ENCODE data around the gene CENATAC. TPM values are rescaled to one million over a fixed set of nuclear protein-coding genes. Genes with fewer than 3 reads are reported as not detected.

CENATAC gene
- total and polyA plus RNA-seq, 9 of the 15 experiments (the other 6 are each of a cell fraction or from before 2014, with no cell fraction given): 2.4 to 25.5 (median 13.7) TPM

DNA sequence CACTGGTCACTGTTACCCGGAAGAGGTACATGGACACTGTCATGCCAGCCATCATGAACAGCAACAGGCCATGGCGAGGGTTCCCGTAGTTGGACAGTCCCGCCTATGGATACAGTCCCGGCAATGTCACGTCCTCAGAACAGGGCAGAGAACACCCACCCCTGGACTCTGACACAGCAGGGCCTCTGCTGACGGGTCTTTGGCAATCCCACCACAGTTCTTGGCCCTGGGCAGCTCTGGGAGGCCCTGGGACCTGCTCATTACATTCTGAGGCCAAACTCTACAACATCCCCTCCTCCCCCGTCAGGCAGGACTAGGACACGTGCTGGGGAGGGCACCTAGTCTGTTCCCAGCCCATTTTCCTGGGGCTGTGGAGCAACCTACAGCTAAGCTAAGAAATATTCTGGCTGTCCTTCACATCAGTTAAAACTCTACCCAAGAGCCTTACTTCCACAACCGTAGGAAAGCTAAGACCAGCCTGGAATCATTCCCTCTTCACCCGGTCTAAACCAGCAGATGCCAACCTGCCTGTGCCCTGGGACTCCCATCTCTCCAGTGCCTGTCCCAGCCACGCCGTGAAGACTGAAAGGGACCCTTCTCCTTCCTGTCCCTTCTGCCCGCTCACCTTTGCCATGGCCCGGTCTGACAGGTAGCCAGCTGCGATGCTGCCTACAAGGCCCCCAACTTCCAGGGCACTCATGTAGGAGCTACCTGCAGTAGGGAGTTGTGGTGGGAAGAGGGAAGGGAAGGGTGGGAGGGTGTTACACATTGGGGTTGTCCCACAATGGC is 28.2 kb downstream of the CENATAC start:
- Histone ChIP-seq H3K9me3 (replicated peaks; ENCODE audit: control insufficient read depth, insufficient read depth, low read depth, low read length) (no peaks in the 10 kb centered on the region), H3K9ac (ENCODE audit: insufficient read depth in 1 of 2, low read depth in 2 of 2, low read length in 2 of 2) (peak overlapping the region in 1 of 2 experiments; percentile 75; a peak in 1 of 4 replicates), H3K4me3 (no peak overlapping the region), H3K79me2 (ENCODE audit: control insufficient read depth, insufficient read depth, low read length) (peaks cover 58% of the 10 kb centered on the region), H3K27ac (ENCODE audit: extremely low read depth, low read depth, low read length) (no peak overlapping the region), H2AFZ (ENCODE audit: low read depth, low read length) (no peak overlapping the region), H4K20me1 (replicated peaks; ENCODE audit: control insufficient read depth, insufficient read depth, low read length) (peaks cover 22% of the 10 kb centered on the region), H3K9me1 (ENCODE audit: control insufficient read depth, insufficient read depth, low read length) (no peaks in the 10 kb centered on the region), H3K4me2 (ENCODE audit: insufficient read depth, low read length) (no peak overlapping the region), H3K36me3 (ENCODE audit: control insufficient read depth, insufficient read depth, low read length) (peaks cover 79% of the 10 kb centered on the region), H3K27me3 (ENCODE audit: control insufficient read depth in 2 of 2, insufficient read depth in 2 of 2, low read length in 2 of 2) (no peaks in the 10 kb centered on the region), H3K4me1 (replicated peaks in 1 of 2; ENCODE audit: control insufficient read depth in 2 of 2, insufficient read depth in 2 of 2, low read length in 2 of 2) (peaks cover 50 to 55% of the 10 kb centered on the region in 2 experiments)
- WGBS (ENCODE audit: insufficient coverage, low coverage, missing lambda C conversion rate): 92% methylated on average over 16 of the region's 16 CpGs
- POLR2A ChIA-PET: interaction anchor here (0.6 to 5.2 kb wide), 5 partner anchors 12 to 283 kb away, joined by 3 to 33 read pairs (median 8); partner anchors contain the start of gene HYOU1
- ATAC-seq: no peak
- in situ Hi-C loops (cut with MboI): no loop called here
- intact Hi-C loops (cut with micrococcal nuclease): no loop called here
- CTCF ChIA-PET (ENCODE audit: low intra/inter-chr PET ratio): no interaction called here
- DNase-seq (ENCODE audit: extremely low read depth in 1 of 4, low spot score in 3 of 4): peak in 2 of 4 experiments; percentile 4 to 6
- no TSS peak for BruUV-seq (replicated peaks)
- TF ChIP-seq POLR2G (IDR thresholded peaks at IDR 0.05; ENCODE audit: low read depth, low read length): 0 out of 2 replicates have a peak, but pooled peaks have one; percentile 23
- TF ChIP-seq, protein P1, sequence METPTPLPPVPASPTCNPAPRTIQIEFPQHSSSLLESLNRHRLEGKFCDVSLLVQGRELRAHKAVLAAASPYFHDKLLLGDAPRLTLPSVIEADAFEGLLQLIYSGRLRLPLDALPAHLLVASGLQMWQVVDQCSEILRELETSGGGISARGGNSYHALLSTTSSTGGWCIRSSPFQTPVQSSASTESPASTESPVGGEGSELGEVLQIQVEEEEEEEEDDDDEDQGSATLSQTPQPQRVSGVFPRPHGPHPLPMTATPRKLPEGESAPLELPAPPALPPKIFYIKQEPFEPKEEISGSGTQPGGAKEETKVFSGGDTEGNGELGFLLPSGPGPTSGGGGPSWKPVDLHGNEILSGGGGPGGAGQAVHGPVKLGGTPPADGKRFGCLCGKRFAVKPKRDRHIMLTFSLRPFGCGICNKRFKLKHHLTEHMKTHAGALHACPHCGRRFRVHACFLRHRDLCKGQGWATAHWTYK (CRISPR knock-in tag; IDR thresholded peaks at IDR 0.05): no peak
- FAIRE-seq: no peak
